ENCODE measurements around the gene GNB5. TPM values are rescaled to one million over a fixed set of nuclear protein-coding genes. Genes with fewer than 3 reads are reported as not detected.

The GNB5 gene
- total RNA-seq, 3 donors from 2014 or later, result 5.5 to 23.0 (median 6.3) TPM

GRCh38 chr15:52227456-52227855, 36.3 kb upstream of the GNB5 start:
- no peak overlapping the region for H3K4me3 ChIP-seq
- no peaks in the 10 kb centered on the region for H3K36me3 ChIP-seq (ENCODE audit: low read depth)
- DNase-seq, result peak in 1 of 3 donors; percentile 84
- intact Hi-C loops (cut with DNase I, micrococcal nuclease), result no loop called here
- H3K4me1 ChIP-seq (ENCODE audit: low read depth), result peaks cover 5% of the 10 kb centered on the region
- peak; percentile 82 for ATAC-seq
- no peaks in the 10 kb centered on the region for H3K9me3 ChIP-seq
- TF ChIP-seq, protein P1, sequence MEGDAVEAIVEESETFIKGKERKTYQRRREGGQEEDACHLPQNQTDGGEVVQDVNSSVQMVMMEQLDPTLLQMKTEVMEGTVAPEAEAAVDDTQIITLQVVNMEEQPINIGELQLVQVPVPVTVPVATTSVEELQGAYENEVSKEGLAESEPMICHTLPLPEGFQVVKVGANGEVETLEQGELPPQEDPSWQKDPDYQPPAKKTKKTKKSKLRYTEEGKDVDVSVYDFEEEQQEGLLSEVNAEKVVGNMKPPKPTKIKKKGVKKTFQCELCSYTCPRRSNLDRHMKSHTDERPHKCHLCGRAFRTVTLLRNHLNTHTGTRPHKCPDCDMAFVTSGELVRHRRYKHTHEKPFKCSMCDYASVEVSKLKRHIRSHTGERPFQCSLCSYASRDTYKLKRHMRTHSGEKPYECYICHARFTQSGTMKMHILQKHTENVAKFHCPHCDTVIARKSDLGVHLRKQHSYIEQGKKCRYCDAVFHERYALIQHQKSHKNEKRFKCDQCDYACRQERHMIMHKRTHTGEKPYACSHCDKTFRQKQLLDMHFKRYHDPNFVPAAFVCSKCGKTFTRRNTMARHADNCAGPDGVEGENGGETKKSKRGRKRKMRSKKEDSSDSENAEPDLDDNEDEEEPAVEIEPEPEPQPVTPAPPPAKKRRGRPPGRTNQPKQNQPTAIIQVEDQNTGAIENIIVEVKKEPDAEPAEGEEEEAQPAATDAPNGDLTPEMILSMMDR (IDR thresholded peaks at IDR 0.05), result peak; percentile 60

DNA sequence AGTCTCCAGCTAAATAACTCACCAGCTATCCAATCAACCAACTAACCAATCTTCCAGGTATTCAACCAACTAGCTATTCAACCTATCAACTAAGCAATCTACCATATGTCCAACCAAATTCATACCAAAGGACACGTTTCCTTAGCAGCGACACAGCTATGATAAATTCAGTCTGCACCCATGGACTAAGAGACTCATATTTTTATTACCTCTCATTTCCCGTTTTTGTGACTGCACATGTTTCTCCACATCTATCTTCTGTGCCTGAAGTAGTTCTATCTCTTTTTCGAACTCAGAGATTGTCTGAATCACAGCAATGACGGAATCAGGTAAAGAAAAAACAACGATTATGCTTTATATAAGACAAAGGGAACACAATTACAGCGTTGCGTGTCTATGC, 34.0 kb upstream of the GNB5 start:
- TF ChIP-seq, protein P1 (IDR thresholded peaks at IDR 0.05), result no peak
- peaks cover 3% of the 10 kb centered on the region for H3K36me3 ChIP-seq (ENCODE audit: low read depth)
- DNase-seq, result no peak
- H3K9me3 ChIP-seq, result no peaks in the 10 kb centered on the region
- H3K4me1 ChIP-seq (ENCODE audit: low read depth), result peaks cover 5% of the 10 kb centered on the region
- ATAC-seq, result no peak
- intact Hi-C loops (cut with DNase I, micrococcal nuclease), result no loop called here
- H3K4me3 ChIP-seq, result no peak overlapping the region

DNA sequence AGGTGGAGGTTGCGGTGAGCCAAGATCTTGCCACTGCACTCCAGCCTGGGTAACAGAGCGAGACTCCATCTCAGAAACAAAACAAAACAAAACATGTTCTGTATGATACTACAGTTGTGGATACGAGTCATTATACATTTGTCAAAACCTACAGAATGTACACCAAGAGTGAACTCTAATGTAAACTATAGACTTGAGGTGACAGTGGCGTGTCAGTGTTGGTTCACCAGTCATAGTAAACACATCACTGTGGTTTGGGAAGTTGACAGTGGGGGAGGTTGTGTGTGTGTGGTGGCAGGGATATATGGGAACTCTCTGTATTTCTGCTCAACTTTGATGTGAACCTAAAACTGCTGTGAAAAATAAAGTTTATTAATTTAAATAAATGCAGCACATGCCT, 33.0 kb upstream of the GNB5 start:
- Histone ChIP-seq H3K36me3 (ENCODE audit: low read depth) (peaks cover 3% of the 10 kb centered on the region), H3K4me3 (no peak overlapping the region), H3K9me3 (no peaks in the 10 kb centered on the region), H3K4me1 (ENCODE audit: low read depth) (peaks cover 2% of the 10 kb centered on the region)
- ATAC-seq, result no peak
- no peak for DNase-seq
- intact Hi-C loops (cut with DNase I, micrococcal nuclease), result no loop called here
- TF ChIP-seq, protein P1 (IDR thresholded peaks at IDR 0.05), result no peak

GRCh38 chr15:52221730-52222129, 30.5 kb upstream of the GNB5 start:
- intact Hi-C loops (cut with DNase I, micrococcal nuclease), result no loop called here
- ATAC-seq, result no peak

DNA sequence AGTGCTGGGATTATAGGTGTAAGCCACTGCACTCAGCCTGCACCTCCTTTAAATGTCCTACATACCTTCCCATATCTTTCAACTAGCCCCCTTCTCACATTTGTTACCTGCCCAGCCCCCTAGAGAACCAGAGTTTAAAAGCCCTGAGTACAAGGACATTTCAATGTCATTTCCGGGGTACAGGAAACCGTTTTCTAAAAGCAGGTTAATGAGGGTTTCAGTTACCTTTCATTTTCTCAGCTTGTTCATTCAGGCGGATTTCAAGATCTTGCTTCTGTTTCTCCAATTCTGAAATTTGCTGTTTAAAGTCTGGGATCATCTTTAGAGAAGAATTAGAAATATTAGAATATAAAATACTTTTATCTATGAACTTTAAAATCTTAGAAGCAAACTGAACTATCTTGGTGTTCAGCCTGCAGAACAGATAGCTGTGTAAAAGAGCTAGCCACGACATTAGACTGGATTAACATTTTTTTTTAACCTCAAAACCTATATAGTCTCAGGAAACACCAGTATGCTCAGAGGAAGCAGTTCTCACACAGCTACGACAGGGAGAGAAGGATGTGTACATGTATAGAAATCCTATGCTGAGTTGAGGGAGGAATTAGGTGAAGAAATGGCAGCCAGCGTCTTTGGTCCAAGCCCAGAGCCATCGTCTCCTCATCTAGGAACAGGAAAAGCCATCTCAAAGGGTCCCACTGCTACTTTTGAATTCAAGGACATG, 29.9 kb upstream of the GNB5 start:
- DNase-seq, result no peak
- peak; percentile 14 for ATAC-seq
- Histone ChIP-seq H3K4me3 (no peak overlapping the region), H3K36me3 (ENCODE audit: low read depth) (peaks cover 3% of the 10 kb centered on the region), H3K4me1 (ENCODE audit: low read depth) (no peaks in the 10 kb centered on the region), H3K9me3 (no peaks in the 10 kb centered on the region)
- intact Hi-C loops (cut with DNase I, micrococcal nuclease), result no loop called here
- TF ChIP-seq, protein P1 (IDR thresholded peaks at IDR 0.05), result no peak

More at GRCh38 chr15:52221730-52222129, 30.5 kb upstream of the GNB5 start:
- Histone ChIP-seq H3K4me1 (ENCODE audit: low read depth) (no peaks in the 10 kb centered on the region), H3K36me3 (ENCODE audit: low read depth) (peaks cover 3% of the 10 kb centered on the region), H3K4me3 (no peak overlapping the region), H3K9me3 (no peaks in the 10 kb centered on the region)
- no peak for DNase-seq
- TF ChIP-seq, protein P1 (IDR thresholded peaks at IDR 0.05), result no peak

All from mucosa of descending colon (tissue), 3 donors.